RPMI8226 (cell line): Measurements from ENCODE around the gene KSR1.

Experiments used
- DNase-seq: peaks from one replicate; pipeline ENCODE4 v3.0.0-alpha.2; 2015

The KSR1 gene

GRCh38 chr17:27575096-27575911 lies 119.1 kb downstream of the KSR1 start:
- no peak for DNase-seq

GRCh38 chr17:27575912-27576252 lies 119.6 kb downstream of the KSR1 start:
- DNase-seq: no peak

- no peak for DNase-seq
These were observed 120.3 kb downstream of the KSR1 start for GRCh38 chr17:27576477-27577083.

- DNase-seq: no peak
These were observed 121.0 kb downstream of the KSR1 start for GRCh38 chr17:27577121-27577761.

DNA sequence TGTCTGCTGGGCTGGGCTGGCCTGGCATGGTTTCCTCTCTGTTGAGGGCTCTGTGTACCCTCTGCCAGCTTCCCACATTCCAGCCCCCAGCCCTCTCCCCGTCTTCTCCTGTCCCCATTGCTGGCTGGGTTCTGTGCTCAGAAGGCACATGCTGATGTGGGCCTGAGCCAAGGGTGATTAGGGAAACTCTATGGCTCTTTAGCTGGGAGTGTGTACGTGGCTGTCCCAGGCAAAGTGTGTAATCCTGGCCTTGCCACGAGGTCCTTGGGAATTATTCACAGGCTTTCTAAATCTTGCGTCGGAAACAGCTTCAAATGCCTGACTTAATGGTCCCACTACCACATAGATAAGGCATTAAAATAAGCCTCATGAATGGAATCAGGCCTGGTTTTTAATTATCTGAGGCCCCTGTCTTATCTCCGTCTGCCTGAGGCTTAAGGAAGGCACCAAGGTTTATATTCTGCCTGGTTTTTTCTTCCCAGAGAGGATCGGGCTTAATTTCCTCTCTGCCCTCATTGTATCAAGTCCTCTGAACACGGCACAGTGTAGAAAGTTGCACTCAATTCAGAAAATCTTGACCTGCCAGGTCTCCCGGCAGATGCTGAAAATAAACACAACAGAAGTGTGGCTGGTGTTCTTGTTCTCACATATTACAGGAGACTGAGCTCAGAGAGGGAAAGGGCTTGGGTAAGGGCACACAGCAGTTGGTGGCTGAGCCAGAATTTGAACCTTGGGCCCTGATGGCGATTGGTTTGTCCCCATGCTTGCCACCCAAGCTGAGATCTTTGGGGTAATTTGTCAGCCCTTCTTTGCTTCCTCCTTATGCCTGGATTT lies 121.9 kb downstream of the KSR1 start:
- DNase-seq: no peak

DNA sequence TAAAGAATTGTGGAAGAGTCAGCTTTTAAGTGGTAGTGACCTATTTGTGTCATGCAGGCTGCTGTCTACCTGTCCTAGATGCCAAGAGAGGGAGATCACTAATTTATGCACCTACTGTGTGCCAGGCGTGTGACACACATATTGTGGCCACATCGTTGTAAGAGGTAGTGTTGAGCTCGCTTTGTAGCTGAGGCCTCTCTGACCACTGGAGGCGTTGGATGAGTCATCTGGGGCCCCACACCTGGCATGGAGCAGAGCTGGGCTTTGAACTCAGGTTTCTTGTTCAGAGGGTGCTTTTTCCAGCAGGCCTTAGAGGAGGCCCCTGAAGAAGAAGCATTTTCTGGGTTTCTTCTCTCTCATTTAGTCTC lies 122.5 kb downstream of the KSR1 start:
- DNase-seq: no peak

DNA sequence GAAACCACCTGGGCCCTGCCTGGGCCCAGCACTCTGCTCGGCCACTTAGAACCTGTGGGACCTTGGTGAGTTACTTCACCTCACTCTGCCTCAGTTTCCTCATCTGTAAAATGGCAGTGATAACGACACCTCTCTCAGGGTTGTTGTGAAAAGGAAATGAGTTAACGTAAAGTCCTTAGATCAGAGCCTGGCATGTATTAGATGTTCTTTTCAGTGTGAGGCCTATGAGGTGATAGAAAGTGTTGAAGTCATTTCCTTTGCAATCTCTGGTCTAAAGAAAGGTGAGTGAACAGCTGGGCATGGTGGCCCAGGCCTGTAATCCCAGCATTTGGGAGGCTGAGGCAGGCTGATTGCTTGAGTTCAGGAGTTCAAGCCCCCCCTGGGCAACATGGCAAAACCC lies 123.1 kb downstream of the KSR1 start:
- no peak for DNase-seq

DNA sequence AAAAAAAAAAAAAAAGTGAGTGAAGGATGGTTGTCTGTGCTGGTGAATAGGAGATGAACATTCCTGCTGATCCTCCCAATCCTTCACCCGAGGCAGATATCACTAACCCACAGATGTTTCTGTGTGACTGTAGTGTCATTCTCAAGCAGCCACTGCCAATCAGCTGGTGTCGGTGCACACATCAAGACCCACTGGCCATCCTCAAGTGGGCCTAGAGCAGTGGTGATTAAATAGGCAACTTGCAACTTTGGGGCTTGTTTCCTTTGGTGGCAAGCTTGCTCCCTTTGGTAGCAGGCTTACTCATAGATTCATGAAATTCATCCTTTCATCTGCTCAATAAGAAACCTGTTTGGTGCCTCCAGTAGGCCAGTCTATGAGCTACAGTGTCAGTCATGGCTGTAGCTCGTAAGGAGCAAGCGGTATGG lies 123.7 kb downstream of the KSR1 start:
- no peak for DNase-seq

- DNase-seq: no peak
These were observed 124.8 kb downstream of the KSR1 start for GRCh38 chr17:27581016-27581415.

DNA sequence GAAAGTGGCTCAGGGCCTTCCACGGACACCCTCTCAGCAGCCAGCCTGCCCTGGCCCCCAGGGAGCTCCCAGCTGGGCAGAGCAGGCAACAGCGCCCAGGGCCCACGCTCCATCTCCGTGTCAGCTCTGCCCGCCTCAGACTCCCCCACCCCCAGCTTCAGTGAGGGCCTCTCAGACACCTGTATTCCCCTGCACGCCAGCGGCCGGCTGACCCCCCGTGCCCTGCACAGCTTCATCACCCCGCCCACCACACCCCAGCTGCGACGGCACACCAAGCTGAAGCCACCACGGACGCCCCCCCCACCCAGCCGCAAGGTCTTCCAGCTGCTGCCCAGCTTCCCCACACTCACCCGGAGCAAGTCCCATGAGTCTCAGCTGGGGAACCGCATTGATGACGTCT lies 126.4 kb downstream of the KSR1 start:
- DNase-seq: no peak

DNA sequence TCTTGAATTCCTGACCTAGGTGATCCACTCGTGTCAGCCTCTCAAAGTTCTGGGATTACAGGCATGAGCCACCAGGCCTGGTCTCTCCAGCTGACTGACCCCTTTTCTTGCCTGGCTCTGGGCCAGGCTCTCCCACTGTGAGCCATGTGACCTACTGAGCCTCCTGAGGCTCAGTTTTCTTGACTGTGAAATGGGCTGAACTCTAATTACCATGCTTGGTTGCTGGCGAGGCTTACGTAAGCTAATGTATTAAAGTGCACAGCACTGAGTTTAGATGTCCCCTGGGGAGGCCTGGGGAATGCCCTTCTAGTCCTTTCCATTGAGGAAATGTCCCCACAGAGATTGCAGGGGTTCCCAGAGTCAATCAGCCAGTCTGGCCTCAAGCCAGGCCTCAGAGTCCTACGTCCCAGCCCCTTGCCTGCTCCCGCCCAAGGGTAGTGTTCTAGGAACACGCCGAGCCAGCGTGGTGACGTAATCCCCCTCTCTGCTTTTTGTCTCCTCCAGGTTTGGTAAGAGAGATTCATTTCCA lies 129.0 kb downstream of the KSR1 start:
- no peak for DNase-seq

- DNase-seq: no peak
These were observed 129.5 kb downstream of the KSR1 start for GRCh38 chr17:27585792-27586191.

GRCh38 chr17:27586203-27586721 lies 130.0 kb downstream of the KSR1 start:
- no peak for DNase-seq

- no peak for DNase-seq
These were observed 132.1 kb downstream of the KSR1 start for GRCh38 chr17:27588354-27588753.

- DNase-seq: no peak
These were observed 134.6 kb downstream of the KSR1 start for GRCh38 chr17:27590864-27591263.

DNA sequence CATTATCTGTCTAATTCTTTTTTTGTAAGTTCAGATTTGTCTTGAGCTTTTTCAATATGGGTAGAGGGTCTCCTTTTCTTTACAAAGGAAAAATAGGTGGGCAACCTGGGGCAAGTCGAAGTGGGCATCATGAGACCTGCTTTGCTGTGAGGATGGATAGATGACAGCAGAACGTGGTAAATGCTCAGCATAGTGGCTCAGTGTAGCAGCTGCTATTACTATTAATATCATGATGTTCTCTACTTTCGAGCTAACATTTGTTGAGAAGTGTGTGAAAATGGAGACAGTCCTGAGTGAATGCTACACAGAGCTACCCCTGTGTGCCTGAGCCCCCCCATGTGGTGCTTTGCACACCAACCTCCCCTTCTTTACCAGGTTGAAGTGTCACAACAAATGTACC lies 135.7 kb downstream of the KSR1 start:
- DNase-seq: no peak

DNA sequence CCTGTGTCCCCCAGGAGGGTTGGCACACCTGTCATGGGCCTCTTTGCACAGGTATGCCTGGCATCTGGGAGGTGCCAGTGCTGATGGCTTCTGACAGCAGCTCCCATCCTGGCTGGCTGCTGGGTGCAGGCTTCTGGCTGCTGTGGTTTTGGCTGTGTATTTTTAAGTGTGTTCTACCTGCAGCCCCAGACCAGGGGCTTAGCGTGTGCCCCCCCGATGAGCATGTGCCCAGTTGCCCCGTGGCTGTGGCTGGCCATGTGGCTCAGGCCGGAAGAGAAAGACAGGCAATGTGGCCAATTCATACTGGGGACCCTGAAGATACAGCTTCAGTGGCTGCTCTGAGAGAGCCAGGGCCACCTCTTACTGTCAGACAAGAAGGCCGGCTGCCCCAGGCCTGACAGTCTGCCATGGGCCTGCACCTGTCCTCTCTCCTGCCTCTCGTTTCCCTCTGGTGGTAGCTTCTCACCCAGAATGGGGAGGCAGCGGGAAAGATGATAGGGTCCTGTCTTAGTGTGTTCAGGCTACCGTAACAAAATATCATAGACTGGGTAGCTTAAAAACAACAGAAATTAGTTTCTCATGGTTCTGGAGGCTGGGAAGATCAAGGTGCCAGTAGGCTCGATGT lies 137.1 kb downstream of the KSR1 start:
- no peak for DNase-seq

DNA sequence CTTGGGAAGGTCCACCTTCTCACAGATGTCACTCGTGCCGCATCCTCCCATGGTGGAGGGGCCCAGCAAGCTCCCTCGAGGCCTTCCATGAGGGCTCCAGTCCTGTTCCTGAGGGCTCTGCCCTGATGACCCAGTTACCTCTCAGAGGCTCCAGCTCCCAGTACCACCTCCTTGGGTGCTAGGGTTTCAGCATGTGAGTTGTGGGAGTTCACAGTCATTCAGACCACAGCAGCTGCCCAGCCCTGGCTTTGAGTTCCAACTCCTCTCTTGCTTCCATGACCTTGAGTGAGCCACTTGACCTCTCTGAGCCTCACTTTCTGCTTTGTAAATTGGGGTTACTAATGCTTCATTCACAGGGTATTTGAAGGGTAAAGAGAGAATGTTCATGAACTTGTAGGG lies 137.6 kb downstream of the KSR1 start:
- no peak for DNase-seq

- no peak for DNase-seq
These were observed 139.0 kb downstream of the KSR1 start for GRCh38 chr17:27595208-27595607.

DNA sequence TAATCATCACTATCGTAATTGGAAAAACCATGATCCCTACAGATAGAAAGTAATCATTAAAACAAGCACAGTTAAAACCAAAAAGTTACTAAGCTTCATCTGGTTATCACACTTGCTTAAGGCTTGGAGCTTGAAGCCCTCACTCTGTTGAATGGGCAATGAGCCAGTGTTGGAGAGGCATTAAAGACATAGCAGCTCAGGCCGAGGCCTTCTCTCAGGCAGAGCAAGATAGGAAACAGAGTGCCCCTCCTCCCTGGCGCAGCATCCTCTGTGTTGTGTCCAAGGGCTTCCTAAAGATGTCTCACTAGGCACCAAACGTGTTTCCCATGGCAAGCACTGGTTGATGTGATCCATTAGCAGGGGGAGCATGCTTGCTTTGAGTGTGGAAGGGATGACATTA lies 139.8 kb downstream of the KSR1 start:
- DNase-seq: no peak

DNA sequence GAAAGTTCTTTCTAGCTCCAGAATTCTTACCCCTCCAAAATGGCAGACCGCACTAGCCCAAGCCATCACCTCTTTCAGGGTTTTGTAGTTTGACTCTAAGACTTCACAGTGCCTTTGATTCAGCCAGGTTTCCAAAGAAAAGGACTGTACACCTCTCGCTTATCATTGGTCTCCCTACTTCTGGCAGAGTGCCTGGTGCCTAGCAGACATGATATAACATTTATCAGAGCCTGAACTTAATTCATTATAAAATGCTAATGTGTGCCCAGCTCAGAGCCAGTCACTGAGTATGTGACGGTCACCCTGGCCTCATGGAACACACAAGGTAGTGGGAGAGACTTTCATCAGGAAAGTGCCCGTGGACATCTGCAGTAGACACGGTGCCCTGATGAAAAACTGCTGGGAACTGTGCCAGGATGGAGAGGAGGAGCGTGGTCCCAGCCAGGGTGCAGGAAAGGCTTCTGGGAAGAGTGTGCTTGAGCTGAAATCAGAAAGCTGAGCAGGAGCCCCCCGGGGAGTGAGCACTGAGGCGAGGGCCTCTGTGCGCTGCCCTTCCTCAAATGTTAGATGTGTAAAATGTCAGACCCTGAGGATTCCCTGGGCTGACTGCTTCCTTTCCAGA lies 140.4 kb downstream of the KSR1 start:
- no peak for DNase-seq

DNA sequence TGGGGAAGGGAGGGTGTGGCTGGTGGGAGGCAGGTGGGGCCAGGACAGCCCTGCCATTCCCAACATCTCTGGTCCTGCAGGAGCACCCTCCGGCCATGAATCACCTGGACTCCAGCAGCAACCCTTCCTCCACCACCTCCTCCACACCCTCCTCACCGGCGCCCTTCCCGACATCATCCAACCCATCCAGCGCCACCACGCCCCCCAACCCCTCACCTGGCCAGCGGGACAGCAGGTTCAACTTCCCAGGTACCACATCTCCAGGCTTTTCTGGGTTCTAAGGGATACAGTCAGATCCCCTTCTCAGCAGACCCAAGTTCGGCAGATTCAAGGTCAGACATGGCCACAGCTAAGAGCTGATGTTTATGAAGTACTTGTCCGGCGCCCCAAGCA lies 140.9 kb downstream of the KSR1 start:
- DNase-seq: no peak
